H1 (cell line): ENCODE results near the gene RAMACL. TPM values are rescaled to one million over a fixed set of nuclear protein-coding genes. Genes with fewer than 3 reads are reported as not detected.
A peak's percentile ranks its signal among the peaks of the same experiment; 100 is the strongest.

Source experiments
- CTCF ChIA-PET: fragments of 300-600 bp; sonication (Branson Sonifier 250); formaldehyde crosslinking; loops from one replicate; lab custom pipeline; 2021; ENCODE audit not compliant: partially characterized antibody; lab: Charles Lee
- POLR2A ChIA-PET: fragments of 300-600 bp; sonication (Branson Sonifier 250); formaldehyde crosslinking; loops from one replicate; lab custom pipeline; 2021; ENCODE audit warnings: inconsistent platforms; ENCODE audit not compliant: partially characterized antibody; lab: Charles Lee
- DNase-seq, 2 experiments: peaks; one replicate each; pipeline versions ENCODE4 v3.0.0 to v3.0.0-alpha.2; 2010 to 2022; ENCODE audit warnings: low spot score in 2 of 2, low read depth in 1 of 2, mixed read lengths in 1 of 2
- FAIRE-seq: peaks from 2 replicates; lab custom pipeline; 2011; peaks lifted over from hg19 to GRCh38; lab: Jason Lieb, UNC
- H2AFZ ChIP-seq: 2 replicates; pipeline ENCODE4 v1.8.1; 2012; ENCODE audit warnings: low read length, inconsistent platforms
- H2AK5ac ChIP-seq: 2 replicates; pipeline ENCODE4 v1.6.1; 2013; ENCODE audit warnings: low read depth, low read length
- H2BK120ac ChIP-seq: replicated peaks from 2 replicates; pipeline ENCODE3; 2013; ENCODE audit warnings: low read depth, low read length, inconsistent platforms
- H2BK12ac ChIP-seq: 2 replicates; pipeline ENCODE4 v1.6.1; 2013; ENCODE audit warnings: low read depth, low read length
- H2BK15ac ChIP-seq: 2 replicates; pipeline ENCODE4 v1.6.1; 2013; ENCODE audit warnings: low read length
- H2BK20ac ChIP-seq: 2 replicates; pipeline ENCODE4 v1.6.1; 2013; ENCODE audit warnings: low read length
- H2BK5ac ChIP-seq: 2 replicates; pipeline ENCODE4 v1.6.1; 2013; ENCODE audit warnings: low read depth, low read length
- H3K14ac ChIP-seq: 2 replicates; pipeline ENCODE4 v1.6.1; 2013; ENCODE audit warnings: inconsistent platforms; ENCODE audit not compliant: insufficient read length
- H3K18ac ChIP-seq: 2 replicates; pipeline ENCODE4 v1.6.1; 2013; ENCODE audit warnings: low read length; ENCODE audit errors: extremely low read depth
- H3K23ac ChIP-seq: 2 replicates; pipeline ENCODE4 v1.6.1; 2013; ENCODE audit warnings: inconsistent platforms; ENCODE audit not compliant: insufficient read length
- H3K23me2 ChIP-seq: 2 replicates; pipeline ENCODE4 v1.6.1; 2013; ENCODE audit warnings: low read depth, low read length
- H3K27ac ChIP-seq: 2 replicates; pipeline ENCODE4 v1.6.1; 2011; ENCODE audit warnings: low read depth, low read length, inconsistent platforms
- H3K27me3 ChIP-seq, 4 experiments: replicated peaks in 1 of 4; 1 replicate in 1 of 4; 2 replicates in 3 of 4; pipeline versions ENCODE4 v1.6.1 to v1.8.1; 2011 to 2013; ENCODE audit warnings: low read length in 3 of 4, mild to moderate bottlenecking in 3 of 4, inconsistent platforms in 2 of 4, mixed read lengths in 2 of 4, moderate library complexity in 1 of 4; ENCODE audit not compliant: control insufficient read depth in 3 of 4, insufficient read depth in 3 of 4; ENCODE audit errors: extremely low read depth in 1 of 4
- H3K36me3 ChIP-seq, 4 experiments: 2 replicates each; pipeline versions ENCODE4 v1.6.1 to v1.8.1; 2011 to 2013; ENCODE audit warnings: mild to moderate bottlenecking in 4 of 4, low read length in 3 of 4, moderate library complexity in 2 of 4, control low read depth in 1 of 4, inconsistent platforms in 1 of 4; ENCODE audit not compliant: insufficient read depth in 4 of 4, control insufficient read depth in 2 of 4
- H3K4ac ChIP-seq: replicated peaks from 2 replicates; pipeline ENCODE3; 2013; ENCODE audit warnings: low read length, low read depth, mixed read lengths, inconsistent platforms; ENCODE audit not compliant: insufficient read length
- H3K4me1 ChIP-seq, 4 experiments: replicated peaks in 1 of 4; 1 replicate in 1 of 4; 2 replicates in 3 of 4; pipeline versions ENCODE4 v1.6.1 to v1.8.1; 2011 to 2013; ENCODE audit warnings: low read length in 3 of 4, inconsistent platforms in 2 of 4, mixed read lengths in 1 of 4; ENCODE audit not compliant: insufficient read depth in 4 of 4, control insufficient read depth in 3 of 4
- H3K4me2 ChIP-seq, 2 experiments: 2 replicates each; pipeline versions ENCODE4 v1.6.1 to v1.8.1; 2011 to 2013; ENCODE audit warnings: low read depth in 2 of 2, low read length in 2 of 2, control low read depth in 1 of 2, inconsistent platforms in 1 of 2, mild to moderate bottlenecking in 1 of 2; ENCODE audit not compliant: insufficient read depth in 1 of 2
- H3K4me3 ChIP-seq, 4 experiments: fragments of 200-600, 300-600 bp in 1 of 4; sonication (generic), shearing (Covaris generic), sonication (Bioruptor Twin) in 1 of 4; 2 replicates each; pipeline versions ENCODE4 v1.5.1 to v1.8.1; 2011 to 2016; ENCODE audit warnings: low read length in 4 of 4, low read depth in 3 of 4, control low read depth in 2 of 4, inconsistent platforms in 2 of 4, mild to moderate bottlenecking in 2 of 4, mixed read lengths in 1 of 4, moderate library complexity in 1 of 4; ENCODE audit not compliant: insufficient read depth in 2 of 4; ENCODE audit errors: extremely low read depth in 1 of 4
- H3K56ac ChIP-seq: replicated peaks from 2 replicates; pipeline ENCODE3; 2013; ENCODE audit warnings: low read depth, mild to moderate bottlenecking, mixed read lengths, low read length, inconsistent platforms; ENCODE audit not compliant: insufficient read length
- H3K79me1 ChIP-seq: 2 replicates; pipeline ENCODE4 v1.6.1; 2013; ENCODE audit warnings: low read depth, low read length, control low read depth
- H3K79me2 ChIP-seq, 2 experiments: 2 replicates each; pipeline versions ENCODE4 v1.6.1 to v1.8.1; 2012 to 2013; ENCODE audit warnings: low read length in 2 of 2, mild to moderate bottlenecking in 2 of 2, inconsistent platforms in 1 of 2; ENCODE audit not compliant: insufficient read depth in 2 of 2, control insufficient read depth in 1 of 2
- H3K9ac ChIP-seq, 4 experiments: replicated peaks in 1 of 4; 1 replicate in 1 of 4; 2 replicates in 3 of 4; pipeline versions ENCODE4 v1.6.1 to v1.8.1; 2011 to 2013; ENCODE audit warnings: low read depth in 3 of 4, low read length in 3 of 4, control low read depth in 2 of 4, mild to moderate bottlenecking in 2 of 4, moderate library complexity in 2 of 4, inconsistent platforms in 1 of 4; ENCODE audit errors: extremely low read depth in 1 of 4
- H3K9me3 ChIP-seq, 2 experiments: 2 replicates each; pipeline versions ENCODE4 v1.6.1 to v1.8.1; 2012 to 2013; ENCODE audit warnings: mild to moderate bottlenecking in 2 of 2, moderate library complexity in 2 of 2, control low read depth in 1 of 2, inconsistent platforms in 1 of 2, low read depth in 1 of 2, low read length in 1 of 2, mixed read lengths in 1 of 2; ENCODE audit not compliant: insufficient read depth in 2 of 2
- H4K20me1 ChIP-seq, 2 experiments: replicated peaks in 1 of 2; 2 replicates each; pipeline versions ENCODE3 to v1.8.1; 2011 to 2013; ENCODE audit warnings: inconsistent platforms in 2 of 2, low read length in 2 of 2, mild to moderate bottlenecking in 1 of 2; ENCODE audit not compliant: insufficient read depth in 2 of 2, control insufficient read depth in 1 of 2
- H4K5ac ChIP-seq: 2 replicates; pipeline ENCODE4 v1.6.1; 2013; ENCODE audit warnings: low read length, low read depth, mixed read lengths, inconsistent platforms; ENCODE audit not compliant: insufficient read length
- H4K8ac ChIP-seq: 2 replicates; pipeline ENCODE4 v1.8.0; 2013; ENCODE audit warnings: mild to moderate bottlenecking, moderate library complexity, low read length, inconsistent platforms; ENCODE audit not compliant: insufficient read depth; ENCODE audit errors: extremely low read depth
- H4K91ac ChIP-seq: replicated peaks from 2 replicates; pipeline ENCODE3; 2013; ENCODE audit warnings: low read length, mixed read lengths, inconsistent platforms; ENCODE audit not compliant: insufficient read length
- RXRA ChIP-seq: IDR thresholded peaks from 2 replicates; pipeline ENCODE4 v1.6.1; 2011; ENCODE audit warnings: low read depth, mild to moderate bottlenecking, low read length, moderate library complexity; ENCODE audit not compliant: insufficient read depth
- WGBS, 2 experiments: shearing (Covaris generic) in 1 of 2; methylation state at CpG; one replicate each; pipeline versions ENCODE4 v1.1.6 to v1.1.7; 2013 to 2015; ENCODE audit warnings: low lambda C conversion rate in 2 of 2, mixed read lengths in 2 of 2, inconsistent platforms in 1 of 2, low coverage in 1 of 2, missing lambda C conversion rate in 1 of 2; ENCODE audit not compliant: insufficient replicate concordance in 2 of 2, insufficient coverage in 1 of 2, insufficient read length in 1 of 2; ENCODE audit errors: extremely low coverage in 1 of 2, missing lambda C conversion rate in 1 of 2; 5-methylcytosine and 5-hydroxymethylcytosine counted together
- polyA plus RNA-seq, 7 experiments: library from polyadenylated mRNA; depleted of rRNA in 3 of 7; stranded (reverse) in 5 of 7; unstranded in 2 of 7; fragments of >200 nt in 5 of 7; fragments of 200-250 nt in 2 of 7; gene quantifications; 1 replicate in 5 of 7; 2 replicates in 1 of 7; 4 replicates in 1 of 7; pipeline versions ENCODE4 v1.2.1 to v1.2.3, GENCODE V29; 2011 to 2013; ENCODE audit warnings: missing spikeins in 2 of 7, mixed read lengths in 2 of 7
- total RNA-seq: library from RNA; stranded (reverse); fragmentation: NEBNext Ultra II Directional; extraction: Animal tissue kit (Norgen Biotek cat#: 25700); gene quantifications from 2 replicates; pipeline ENCODE4 v1.2.1, GENCODE V29; 2021

The RAMACL gene
- total and polyA plus RNA-seq, 2 of the 8 experiments (the other 6 are each of a cell fraction or from before 2014, with no cell fraction given): 0.23 to 0.97 TPM

- no peak overlapping the region for H3K14ac ChIP-seq
- H3K79me1 ChIP-seq: no peaks in the 10 kb centered on the region
- no peak overlapping the region for H3K4me2 ChIP-seq
- TF ChIP-seq RXRA: no peak
- no peak overlapping the region for H2BK5ac ChIP-seq
- no peak overlapping the region for H3K23ac ChIP-seq
- H3K4ac ChIP-seq: no peak overlapping the region
- H4K91ac ChIP-seq: no peak overlapping the region
- H3K9ac ChIP-seq: no peak overlapping the region
- ChIA-PET POLR2A (no interaction called here), CTCF (no interaction called here)
- 0 out of 2 replicates have a peak overlapping the region, but pooled peaks have one; percentile 62 for H4K8ac ChIP-seq
- 0 out of 2 replicates have a peak overlapping the region, but pooled peaks have one; percentile 27 for H2BK12ac ChIP-seq
- no peak overlapping the region for H3K4me3 ChIP-seq
- no peaks in the 10 kb centered on the region for H3K9me3 ChIP-seq
- no peaks in the 10 kb centered on the region for H4K20me1 ChIP-seq
- no peak overlapping the region for H2AFZ ChIP-seq
- H3K36me3 ChIP-seq: no peaks in the 10 kb centered on the region
- H3K23me2 ChIP-seq: no peaks in the 10 kb centered on the region
- no peak overlapping the region for H2BK20ac ChIP-seq
- H3K27me3 ChIP-seq: no peaks in the 10 kb centered on the region; a peak in 3 of 7 replicates
- no peaks in the 10 kb centered on the region for H3K79me2 ChIP-seq
- peaks cover 0 to 14% (median 1%) of the 10 kb centered on the region in 4 experiments; a peak in 2 of 7 replicates for H3K4me1 ChIP-seq
- 87% methylated on average over 20 of the region's 20 CpGs; no CpG with 5 or more reads in 1 of the 2 experiments for WGBS, 2 experiments
- no peak overlapping the region for H2BK120ac ChIP-seq
- no peak overlapping the region for H3K56ac ChIP-seq
- H3K18ac ChIP-seq: no peak overlapping the region
- no peak overlapping the region for H2BK15ac ChIP-seq
- FAIRE-seq (no peak), DNase-seq (no peak)
- no peak overlapping the region for H3K27ac ChIP-seq
- no peak overlapping the region for H4K5ac ChIP-seq
- no peak overlapping the region for H2AK5ac ChIP-seq
These were observed 48.8 kb upstream of the RAMACL start for GRCh38 chr6:166635013-166635970.
